K562 (cell line): Measurements from ENCODE around the gene IGIP. TPM values are rescaled to one million over a fixed set of nuclear protein-coding genes. Genes with fewer than 3 reads are reported as not detected.

Experiments
- E2F3 ChIP-seq: fragments of 250-450 bp; sonication (Bioruptor Pico); IDR thresholded peaks from 2 replicates; pipeline ENCODE4 v1.4.0; 2020; ENCODE audit warnings: mild to moderate bottlenecking
- MBD1 ChIP-seq: fragments of 250-450 bp; sonication (Bioruptor Pico); IDR thresholded peaks from 2 replicates; pipeline ENCODE4 v1.8.0; 2022; ENCODE audit warnings: inconsistent platforms
- MCM2 ChIP-seq: fragments of 450-650 bp; IDR thresholded peaks from 2 replicates; pipeline ENCODE4 v1.6.1; 2017; ENCODE audit warnings: low read depth, mild to moderate bottlenecking
- PURB ChIP-seq: sonication (generic); formaldehyde crosslinking; IDR thresholded peaks from 2 replicates; pipeline ENCODE4 v1.9.0; 2021; ENCODE audit warnings: low read depth, mild to moderate bottlenecking, missing genetic modification reagents
- RBM17 ChIP-seq: fragments of 200-400 bp; formaldehyde crosslinking; IDR thresholded peaks from 2 replicates; pipeline ENCODE4 v1.6.1; 2017; ENCODE audit warnings: low read depth, mild to moderate bottlenecking, low read length, borderline replicate concordance
- STAT5A ChIP-seq: IDR thresholded peaks from 2 replicates; pipeline ENCODE4 v1.6.1; 2012; ENCODE audit warnings: low read length, inconsistent platforms, borderline replicate concordance
- TAF1 ChIP-seq: IDR thresholded peaks from 2 replicates; pipeline ENCODE4 v1.6.1; 2011; ENCODE audit warnings: mild to moderate bottlenecking, low read length, moderate library complexity; ENCODE audit not compliant: insufficient read depth, control insufficient read depth, severe bottlenecking; ENCODE audit errors: extremely low read depth
- THRAP3 ChIP-seq: fragments of 450-650 bp; IDR thresholded peaks from 2 replicates; pipeline ENCODE4 v1.6.1; 2016; ENCODE audit warnings: mild to moderate bottlenecking, inconsistent platforms, borderline replicate concordance
- TRIM24 ChIP-seq, 2 experiments: fragments of 450-650 bp; IDR thresholded peaks; 2 replicates each; pipeline ENCODE4 v1.6.1; 2016
- ZBTB8A ChIP-seq: fragments of 450-650 bp; IDR thresholded peaks from 2 replicates; pipeline ENCODE4 v1.6.1; 2018; ENCODE audit warnings: mild to moderate bottlenecking, moderate library complexity; ENCODE audit not compliant: partially characterized antibody
- ZFPM2 ChIP-seq: fragments of 250-450 bp; sonication (Bioruptor Pico); IDR thresholded peaks from 2 replicates; pipeline ENCODE4 v1.5.1; 2022; ENCODE audit warnings: mild to moderate bottlenecking
- ZHX1 ChIP-seq: fragments of 150-350 bp; conservative IDR thresholded peaks from 2 replicates; pipeline ENCODE4 v1.6.1; 2014; ENCODE audit warnings: low read length
- ZNF224 ChIP-seq: sonication (generic); formaldehyde crosslinking; IDR thresholded peaks from 2 replicates; pipeline ENCODE4 v1.8.0; 2022; ENCODE audit warnings: mild to moderate bottlenecking, missing genetic modification reagents
- ZNF57 ChIP-seq: fragments of 450-650 bp; formaldehyde crosslinking; IDR thresholded peaks from 2 replicates; pipeline ENCODE4 v1.4.0; 2020; ENCODE audit warnings: mild to moderate bottlenecking, moderate library complexity
- ZNF589 ChIP-seq: fragments of 200-800 bp; sonication (Bioruptor generic); IDR thresholded peaks from 2 replicates; pipeline ENCODE4 v1.6.1; 2016; ENCODE audit warnings: low read depth, missing genetic modification characterization, missing compliant biosample characterization
- polyA plus RNA-seq, 8 experiments: library from polyadenylated mRNA; depleted of rRNA in 4 of 8; stranded (reverse) in 5 of 8; unstranded in 3 of 8; fragments of >200 nt; fragmentation: Nextera tagmentation in 2 of 8; fragmentation: Illumina TruSeq in 1 of 8; extraction: Ambion mirVana in 2 of 8; extraction: Trizol in 1 of 8; gene quantifications; 2 replicates each; pipeline versions ENCODE4 v1.2.1 to v1.2.3, GENCODE V29; 2011 to 2014; ENCODE audit warnings: inconsistent platforms in 1 of 8, missing spikeins in 1 of 8
- total RNA-seq, 7 experiments: library from RNA; depleted of rRNA in 6 of 7; stranded (reverse); fragments of >200 nt in 6 of 7; fragmentation: Illumina TruSeq in 2 of 7; extraction: Trizol in 2 of 7; gene quantifications; 2 replicates each; pipeline versions ENCODE4 v1.2.1 to v1.2.3, GENCODE V29; 2011 to 2021; ENCODE audit warnings: low replicate concordance in 1 of 7
- TF ChIP-seq, protein P1 (sequence below): fragments of 450-650 bp; formaldehyde crosslinking; IDR thresholded peaks from 2 replicates; pipeline ENCODE4 v1.4.0; 2020; ENCODE audit warnings: mild to moderate bottlenecking, moderate library complexity
- TF ChIP-seq, protein P2 (sequence below): sonication (generic); formaldehyde crosslinking; IDR thresholded peaks from 2 replicates; pipeline ENCODE4 v1.8.0; 2023; ENCODE audit warnings: mild to moderate bottlenecking, missing genetic modification reagents
- TF ChIP-seq, protein P3 (sequence below): sonication (generic); formaldehyde crosslinking; IDR thresholded peaks from 2 replicates; pipeline ENCODE4 v1.8.0; 2023; ENCODE audit warnings: mild to moderate bottlenecking, missing genetic modification reagents

The IGIP gene
- total and polyA plus RNA-seq, 9 of the 15 experiments (the other 6 are each of a cell fraction or from before 2014, with no cell fraction given) = 0.52 to 1.6 (median 1.2) TPM

- TF ChIP-seq, protein P1, sequence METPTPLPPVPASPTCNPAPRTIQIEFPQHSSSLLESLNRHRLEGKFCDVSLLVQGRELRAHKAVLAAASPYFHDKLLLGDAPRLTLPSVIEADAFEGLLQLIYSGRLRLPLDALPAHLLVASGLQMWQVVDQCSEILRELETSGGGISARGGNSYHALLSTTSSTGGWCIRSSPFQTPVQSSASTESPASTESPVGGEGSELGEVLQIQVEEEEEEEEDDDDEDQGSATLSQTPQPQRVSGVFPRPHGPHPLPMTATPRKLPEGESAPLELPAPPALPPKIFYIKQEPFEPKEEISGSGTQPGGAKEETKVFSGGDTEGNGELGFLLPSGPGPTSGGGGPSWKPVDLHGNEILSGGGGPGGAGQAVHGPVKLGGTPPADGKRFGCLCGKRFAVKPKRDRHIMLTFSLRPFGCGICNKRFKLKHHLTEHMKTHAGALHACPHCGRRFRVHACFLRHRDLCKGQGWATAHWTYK = no peak
- TF ChIP-seq ZNF224 (CRISPR knock-in tag) (no peak), THRAP3 (no peak), ZNF589 (no peak), ZNF57 (CRISPR knock-in tag) (no peak), ZFPM2 (no peak), PURB (no peak), STAT5A (no peak), MCM2 (no peak), ZBTB8A (no peak), E2F3 (CRISPR knock-in tag) (no peak), MBD1 (CRISPR knock-in tag) (no peak), TRIM24 (IDR thresholded peaks at IDR 0.05) (no peak), RBM17 (no peak), ZHX1 (peak; percentile 94; the same call in 1 of the 2 replicates), TAF1 (peak; percentile 88)
- TF ChIP-seq, protein P2, sequence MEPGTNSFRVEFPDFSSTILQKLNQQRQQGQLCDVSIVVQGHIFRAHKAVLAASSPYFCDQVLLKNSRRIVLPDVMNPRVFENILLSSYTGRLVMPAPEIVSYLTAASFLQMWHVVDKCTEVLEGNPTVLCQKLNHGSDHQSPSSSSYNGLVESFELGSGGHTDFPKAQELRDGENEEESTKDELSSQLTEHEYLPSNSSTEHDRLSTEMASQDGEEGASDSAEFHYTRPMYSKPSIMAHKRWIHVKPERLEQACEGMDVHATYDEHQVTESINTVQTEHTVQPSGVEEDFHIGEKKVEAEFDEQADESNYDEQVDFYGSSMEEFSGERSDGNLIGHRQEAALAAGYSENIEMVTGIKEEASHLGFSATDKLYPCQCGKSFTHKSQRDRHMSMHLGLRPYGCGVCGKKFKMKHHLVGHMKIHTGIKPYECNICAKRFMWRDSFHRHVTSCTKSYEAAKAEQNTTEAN = no peak
- TF ChIP-seq, protein P3, sequence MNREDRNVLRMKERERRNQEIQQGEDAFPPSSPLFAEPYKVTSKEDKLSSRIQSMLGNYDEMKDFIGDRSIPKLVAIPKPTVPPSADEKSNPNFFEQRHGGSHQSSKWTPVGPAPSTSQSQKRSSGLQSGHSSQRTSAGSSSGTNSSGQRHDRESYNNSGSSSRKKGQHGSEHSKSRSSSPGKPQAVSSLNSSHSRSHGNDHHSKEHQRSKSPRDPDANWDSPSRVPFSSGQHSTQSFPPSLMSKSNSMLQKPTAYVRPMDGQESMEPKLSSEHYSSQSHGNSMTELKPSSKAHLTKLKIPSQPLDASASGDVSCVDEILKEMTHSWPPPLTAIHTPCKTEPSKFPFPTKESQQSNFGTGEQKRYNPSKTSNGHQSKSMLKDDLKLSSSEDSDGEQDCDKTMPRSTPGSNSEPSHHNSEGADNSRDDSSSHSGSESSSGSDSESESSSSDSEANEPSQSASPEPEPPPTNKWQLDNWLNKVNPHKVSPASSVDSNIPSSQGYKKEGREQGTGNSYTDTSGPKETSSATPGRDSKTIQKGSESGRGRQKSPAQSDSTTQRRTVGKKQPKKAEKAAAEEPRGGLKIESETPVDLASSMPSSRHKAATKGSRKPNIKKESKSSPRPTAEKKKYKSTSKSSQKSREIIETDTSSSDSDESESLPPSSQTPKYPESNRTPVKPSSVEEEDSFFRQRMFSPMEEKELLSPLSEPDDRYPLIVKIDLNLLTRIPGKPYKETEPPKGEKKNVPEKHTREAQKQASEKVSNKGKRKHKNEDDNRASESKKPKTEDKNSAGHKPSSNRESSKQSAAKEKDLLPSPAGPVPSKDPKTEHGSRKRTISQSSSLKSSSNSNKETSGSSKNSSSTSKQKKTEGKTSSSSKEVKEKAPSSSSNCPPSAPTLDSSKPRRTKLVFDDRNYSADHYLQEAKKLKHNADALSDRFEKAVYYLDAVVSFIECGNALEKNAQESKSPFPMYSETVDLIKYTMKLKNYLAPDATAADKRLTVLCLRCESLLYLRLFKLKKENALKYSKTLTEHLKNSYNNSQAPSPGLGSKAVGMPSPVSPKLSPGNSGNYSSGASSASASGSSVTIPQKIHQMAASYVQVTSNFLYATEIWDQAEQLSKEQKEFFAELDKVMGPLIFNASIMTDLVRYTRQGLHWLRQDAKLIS (CRISPR knock-in tag) = no peak
Observed at GRCh38 chr5:140113699-140114263, 12.0 kb upstream of the IGIP start, which contains the start of gene PURA (continued).
